Limb (tissue), 2 donors: ENCODE data around the gene MXRA8.
"Not testable (repeated sequence)": the region's sequence is repeated elsewhere in the genome, so short reads cannot be mapped to it uniquely, and the experiment has no call there.

Experiments used
- DNase-seq, 2 donors: peaks; one replicate each; pipeline ENCODE4 v3.0.0-alpha.2; 2016; ENCODE audit errors: extremely low spot score in 2 of 2

The MXRA8 gene

DNA sequence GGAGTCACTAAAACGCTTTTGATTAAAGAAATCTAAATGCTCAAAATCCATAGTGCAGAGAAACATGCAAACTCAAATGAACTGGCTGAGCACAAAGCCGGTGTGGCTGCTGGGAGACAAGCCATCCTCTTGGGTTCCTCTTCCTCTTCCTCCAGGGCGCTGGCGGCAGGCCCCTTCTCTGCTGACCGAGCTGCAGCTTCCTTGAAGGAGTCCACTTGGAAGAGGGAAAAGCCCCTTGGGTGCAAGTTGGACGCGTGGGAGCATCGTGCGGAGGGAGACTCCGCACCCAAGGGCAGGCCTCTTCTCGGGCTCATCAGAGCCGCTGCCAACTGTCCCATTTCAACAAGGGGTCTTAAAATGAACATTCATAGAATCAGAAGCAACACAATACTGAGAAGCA lies 32.9 kb upstream of the MXRA8 start:
- DNase-seq = no peak

DNA sequence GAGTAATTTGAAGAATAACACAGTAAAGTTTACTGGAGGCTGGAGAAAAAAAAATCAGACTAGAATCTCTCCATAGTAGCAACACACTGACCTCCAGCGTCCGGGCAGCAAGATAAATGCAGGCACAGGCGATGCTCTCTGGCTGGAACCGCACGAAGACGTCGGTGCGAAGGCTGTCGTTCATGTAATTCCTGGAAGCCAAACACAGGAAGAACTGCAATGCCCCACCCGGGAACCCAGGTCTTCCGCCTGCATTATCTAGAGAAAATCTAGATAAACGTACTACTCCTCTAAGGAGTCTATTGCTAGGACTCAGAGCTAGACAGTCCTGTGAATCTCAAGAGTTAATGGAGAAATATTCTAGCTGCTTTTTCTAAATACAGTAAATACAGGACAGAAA lies 32.3 kb upstream of the MXRA8 start:
- DNase-seq = no peak

DNA sequence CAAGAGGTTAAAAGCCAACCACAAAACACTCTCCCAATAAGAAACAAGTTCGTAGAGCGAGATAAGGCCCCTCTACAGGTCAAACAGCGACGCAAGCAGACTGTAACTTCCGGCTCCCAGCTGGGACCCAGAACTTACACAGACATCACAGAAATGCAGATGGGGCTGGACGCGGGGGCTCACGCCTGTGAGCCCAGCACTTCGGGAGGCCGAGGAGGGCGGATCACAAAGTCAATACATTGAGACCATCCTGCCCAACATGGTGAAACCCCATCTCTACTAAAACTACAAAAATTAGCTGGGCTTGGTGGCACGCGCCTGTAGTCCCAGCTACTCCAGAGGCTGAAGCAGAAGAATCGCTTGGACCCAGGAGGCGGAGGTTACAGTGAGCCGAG lies 29.7 kb upstream of the MXRA8 start:
- DNase-seq = no peak

- no peak for DNase-seq
These were observed 29.0 kb upstream of the MXRA8 start for GRCh38 chr1:1387098-1388077.

GRCh38 chr1:1385931-1386330 lies 27.6 kb upstream of the MXRA8 start:
- DNase-seq = no peak

GRCh38 chr1:1385339-1385738 lies 27.0 kb upstream of the MXRA8 start:
- DNase-seq = not testable (repeated sequence)

DNA sequence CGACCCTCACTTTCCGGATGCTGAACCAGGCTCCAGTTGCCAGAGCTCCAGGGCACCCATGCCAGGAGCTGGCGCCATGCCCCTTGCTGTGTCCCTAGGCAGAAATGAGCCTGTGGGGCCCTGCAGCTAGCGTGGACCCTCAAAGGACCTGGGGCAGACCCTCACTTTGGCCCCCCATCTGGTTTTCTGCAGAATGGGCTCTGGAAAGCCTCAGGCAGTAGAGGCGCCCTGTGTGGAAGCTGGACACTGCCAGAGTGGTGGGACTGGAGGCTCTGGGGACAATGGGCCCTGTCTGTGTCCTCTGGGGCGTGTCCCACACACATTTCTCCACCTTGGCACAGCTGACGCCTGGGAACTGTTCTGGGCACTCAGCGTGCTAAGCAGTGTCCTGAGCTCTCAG lies 22.9 kb upstream of the MXRA8 start:
- no peak for DNase-seq

DNA sequence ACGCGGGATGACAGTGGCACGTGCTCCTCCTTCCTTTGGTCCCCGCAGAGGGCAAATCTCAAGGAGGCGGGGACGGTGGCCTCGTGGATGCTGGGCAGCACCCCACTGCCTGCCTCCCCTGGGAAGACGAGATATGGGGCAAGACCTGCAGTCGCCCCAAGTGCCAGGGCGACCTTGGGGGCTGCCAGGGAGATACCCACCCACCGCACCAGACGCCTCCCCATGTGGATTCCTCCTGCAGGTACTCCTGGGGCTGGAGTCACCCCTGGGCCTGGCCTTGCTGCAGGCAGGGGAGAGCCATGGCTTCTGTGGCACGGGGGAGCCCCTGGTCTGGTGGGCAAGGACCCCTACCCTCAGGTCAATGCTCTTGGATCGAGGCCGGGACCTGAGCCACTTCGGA lies 22.5 kb upstream of the MXRA8 start:
- no peak for DNase-seq

DNA sequence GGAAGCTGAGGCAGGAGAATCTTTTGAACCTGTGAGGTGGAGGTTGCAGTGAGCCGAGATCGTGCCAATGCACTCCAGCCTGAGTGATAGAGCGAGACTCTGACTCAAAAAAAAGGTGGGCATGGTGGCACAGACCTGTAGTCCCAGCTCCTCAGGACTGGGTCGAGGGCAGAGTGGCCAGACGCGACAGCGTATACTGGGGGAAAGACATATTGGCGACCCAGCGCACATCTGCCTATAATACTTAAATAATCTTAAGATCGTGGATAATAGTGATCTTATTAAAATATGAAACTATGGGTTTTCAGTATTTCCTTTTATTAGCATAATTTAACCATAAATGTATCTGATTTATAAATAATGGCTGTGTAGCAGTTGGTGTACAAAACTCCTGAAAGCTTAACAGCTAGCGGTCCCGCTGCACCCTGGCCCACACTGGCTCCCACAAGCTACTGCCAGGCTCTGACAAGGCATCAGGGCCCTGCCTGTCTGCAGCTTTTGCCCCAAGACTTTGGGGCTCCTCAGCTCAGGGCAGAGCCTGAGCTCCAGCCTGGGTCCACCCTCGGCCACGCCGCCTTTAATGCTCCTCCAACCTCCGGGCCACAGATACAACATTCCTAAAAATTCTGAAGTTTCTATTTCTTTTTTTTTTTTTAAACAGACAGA lies 19.3 kb upstream of the MXRA8 start:
- no peak for DNase-seq

DNA sequence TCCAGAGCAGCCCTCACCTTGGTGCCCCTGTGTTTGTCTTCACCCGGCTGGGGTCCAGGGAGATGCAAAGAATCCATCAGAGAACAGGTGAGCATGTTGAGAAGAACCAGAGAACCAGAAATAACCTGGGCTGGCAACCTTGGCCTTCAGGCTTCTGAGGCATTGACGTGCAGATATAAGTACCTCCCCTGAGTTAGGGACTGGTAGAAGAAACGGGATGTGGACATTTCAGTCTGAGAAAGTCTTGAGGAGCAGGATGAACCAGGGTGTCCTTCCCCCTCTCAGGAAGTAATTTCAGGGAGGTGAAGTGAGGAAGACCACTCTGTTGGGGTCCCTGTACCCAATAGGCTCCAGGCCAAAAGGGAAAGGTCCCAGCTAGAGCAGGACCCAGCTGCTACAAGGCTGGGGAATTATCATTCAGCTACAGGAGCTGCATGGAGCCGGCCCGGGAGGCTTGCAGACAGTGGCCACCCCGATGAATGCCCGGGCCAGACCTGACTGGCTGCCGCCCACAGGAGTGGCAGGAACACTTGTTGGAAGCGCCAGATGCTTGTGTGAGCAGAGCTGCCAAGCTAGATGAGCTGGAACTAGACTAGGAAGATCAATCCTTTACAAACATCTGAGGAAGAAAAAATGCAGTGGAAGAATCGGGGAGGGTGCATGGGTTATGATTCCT lies 18.3 kb upstream of the MXRA8 start:
- no peak for DNase-seq

DNA sequence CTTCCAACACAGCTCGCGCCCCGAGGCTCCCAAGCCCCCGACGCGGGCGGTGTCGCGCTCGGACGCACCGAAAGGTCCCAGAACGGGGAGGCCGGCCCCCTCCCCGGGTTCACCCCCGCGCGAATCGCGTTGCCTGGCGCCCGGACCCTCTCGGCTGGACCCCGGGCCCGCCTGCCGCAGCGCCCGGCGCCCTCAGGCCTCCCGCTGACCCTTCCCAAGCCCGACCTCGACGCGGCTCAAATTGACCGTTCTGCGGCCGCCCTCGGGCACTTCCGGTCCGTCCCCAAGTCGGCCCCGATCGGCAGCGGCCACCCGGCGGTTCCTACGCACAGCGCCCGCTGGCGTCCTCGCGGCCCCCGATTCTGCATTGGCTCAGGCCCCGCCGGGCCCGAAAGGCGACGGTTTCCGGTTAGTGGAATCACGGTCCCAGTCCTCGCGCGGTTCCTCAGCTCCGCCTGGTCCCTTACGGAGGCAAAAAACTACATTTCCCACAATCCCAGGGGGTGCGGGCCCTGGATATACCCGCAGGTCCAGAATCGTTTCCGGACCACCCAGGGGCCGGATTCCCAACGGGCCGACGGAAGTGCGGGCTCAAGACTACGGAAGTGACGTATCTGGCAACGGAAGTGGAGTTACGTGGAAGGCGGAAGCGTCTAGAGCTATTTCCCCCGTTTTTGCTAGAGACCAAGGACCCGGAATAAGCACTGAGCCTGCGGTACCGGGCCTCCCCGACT lies 16.7 kb upstream of the MXRA8 start, which contains the start of gene AURKAIP1:
TSS of gene AURKAIP1 (minus strand) at position 279 of the 734 bp plus-strand sequence. CDS start 451 bp downstream, outside the sequence.
- DNase-seq = peak; percentile 98 to 99

GRCh38 chr1:1374589-1374928 lies 16.2 kb upstream of the MXRA8 start:
- DNase-seq = no peak

DNA sequence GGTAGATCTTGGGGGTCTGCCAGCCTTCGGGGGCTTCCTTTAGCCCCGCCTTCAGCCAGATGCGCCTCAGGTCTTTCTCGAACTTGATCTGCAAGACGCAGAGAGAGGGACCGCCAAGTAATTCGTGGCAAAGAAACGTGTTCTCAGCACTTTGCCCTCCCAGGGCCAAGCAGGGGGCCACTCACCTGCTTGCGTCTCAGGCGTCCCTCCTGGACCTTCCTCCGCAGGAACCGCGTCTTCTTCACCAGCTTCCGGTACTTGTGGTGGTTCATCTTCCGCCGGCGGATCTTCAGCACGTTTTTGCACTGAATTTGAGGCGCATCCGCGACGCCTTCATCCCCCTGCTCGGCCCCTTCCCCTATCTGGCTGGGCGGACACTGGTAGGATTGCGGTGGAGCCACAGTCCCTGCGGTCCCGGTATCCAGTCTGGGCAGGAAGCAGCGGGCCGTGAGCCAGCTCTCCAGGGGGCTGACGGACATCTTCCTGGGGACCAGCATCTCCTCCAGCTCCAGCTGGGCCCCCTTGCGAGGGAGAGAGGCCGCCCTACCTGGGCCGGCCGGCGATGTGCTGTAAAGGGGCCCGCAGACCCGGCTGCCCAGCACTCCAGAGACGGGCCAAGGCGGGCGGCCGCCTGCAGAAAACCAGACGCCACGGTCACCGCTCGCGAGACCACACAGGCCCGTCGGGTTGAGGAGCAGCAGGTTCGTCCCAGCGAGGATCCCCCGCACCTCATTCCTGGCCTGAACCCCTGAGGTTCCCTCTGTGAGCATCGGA lies 15.6 kb upstream of the MXRA8 start:
- no peak for DNase-seq

GRCh38 chr1:1373051-1373814 lies 14.9 kb upstream of the MXRA8 start:
- DNase-seq = no peak

DNA sequence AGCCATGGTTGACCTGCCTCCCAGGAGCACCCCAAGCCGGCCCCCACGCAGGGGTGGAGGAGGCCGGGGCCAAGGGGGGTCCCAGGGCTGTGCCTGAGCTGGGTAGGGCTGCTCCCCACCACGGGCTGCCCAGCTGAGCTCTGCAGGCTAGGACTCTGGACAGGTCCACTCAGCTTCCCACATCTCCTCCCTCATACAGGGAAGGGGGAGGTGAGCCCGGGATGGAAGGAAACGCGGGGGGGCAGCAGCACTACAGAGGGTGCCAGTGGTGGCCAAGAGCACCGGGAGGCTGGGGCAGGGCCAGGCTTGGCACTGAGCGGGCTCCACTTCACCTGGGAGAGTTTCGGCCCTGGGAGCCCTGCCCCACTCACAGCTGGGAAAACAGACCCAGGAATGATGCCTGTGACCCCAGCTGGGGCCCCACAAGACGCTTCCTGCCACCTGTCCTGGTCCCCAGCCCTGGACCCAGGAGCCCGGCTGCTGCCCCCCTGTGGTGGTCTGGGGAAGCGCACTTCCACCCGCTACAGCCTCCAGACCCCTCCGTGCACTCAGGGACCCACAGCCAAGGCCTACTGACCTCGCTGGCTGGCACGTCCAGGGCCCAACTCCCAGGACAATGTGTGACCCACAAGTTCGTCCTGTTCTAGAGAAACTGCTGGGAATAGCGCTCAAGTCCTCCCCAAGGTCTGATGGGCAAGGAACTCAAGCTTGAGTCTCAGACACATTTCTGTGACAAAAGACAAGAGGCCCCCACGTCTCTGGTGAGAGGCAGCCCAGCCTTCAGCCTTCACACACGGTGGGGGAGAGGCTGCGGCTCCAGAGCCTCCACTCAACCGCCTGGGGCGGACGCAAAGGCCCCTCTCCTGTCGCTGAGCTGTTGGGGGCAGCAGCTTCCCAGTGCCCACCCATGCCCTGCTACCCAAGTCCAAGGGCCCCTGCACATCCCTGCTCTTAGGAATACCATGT lies 13.7 kb upstream of the MXRA8 start:
- peak in 1 of 2 donors; percentile 86 for DNase-seq

GRCh38 chr1:1371364-1371745 lies 13.0 kb upstream of the MXRA8 start:
- DNase-seq = no peak

- DNase-seq = no peak
These were observed 12.5 kb upstream of the MXRA8 start for GRCh38 chr1:1370771-1371300.

- not testable (repeated sequence) for DNase-seq
These were observed 11.7 kb upstream of the MXRA8 start for GRCh38 chr1:1370094-1370493.

DNA sequence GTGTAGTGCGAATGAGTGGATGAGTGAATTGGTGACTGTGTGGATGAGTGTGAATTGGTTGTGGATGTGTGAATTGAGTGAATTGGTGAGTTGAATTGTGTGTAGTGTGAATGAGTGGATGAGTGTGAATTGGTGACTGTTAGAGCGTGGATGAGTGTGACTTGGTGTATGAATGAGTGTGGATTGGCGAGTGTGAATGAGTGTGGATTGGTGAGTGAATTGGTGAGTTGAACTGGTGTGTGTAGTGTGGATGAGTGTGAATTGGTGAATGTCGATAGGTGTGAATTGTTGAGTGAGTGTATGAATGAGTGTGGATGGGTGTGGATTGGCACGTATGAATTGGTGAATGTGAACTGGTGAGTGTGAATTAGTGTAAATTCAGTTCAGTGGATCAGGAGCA lies 9.0 kb upstream of the MXRA8 start:
- no peak for DNase-seq
